ENCODE data around the gene C6orf62. TPM values are rescaled to one million over a fixed set of nuclear protein-coding genes. Genes with fewer than 3 reads are reported as not detected.
"Not testable (repeated sequence)": the region's sequence is repeated elsewhere in the genome, so short reads cannot be mapped to it uniquely, and the experiment has no call there.

C6orf62 gene
- total and polyA plus RNA-seq, 9 donors: 65.9 to 94.5 (median 88.8) TPM

DNA sequence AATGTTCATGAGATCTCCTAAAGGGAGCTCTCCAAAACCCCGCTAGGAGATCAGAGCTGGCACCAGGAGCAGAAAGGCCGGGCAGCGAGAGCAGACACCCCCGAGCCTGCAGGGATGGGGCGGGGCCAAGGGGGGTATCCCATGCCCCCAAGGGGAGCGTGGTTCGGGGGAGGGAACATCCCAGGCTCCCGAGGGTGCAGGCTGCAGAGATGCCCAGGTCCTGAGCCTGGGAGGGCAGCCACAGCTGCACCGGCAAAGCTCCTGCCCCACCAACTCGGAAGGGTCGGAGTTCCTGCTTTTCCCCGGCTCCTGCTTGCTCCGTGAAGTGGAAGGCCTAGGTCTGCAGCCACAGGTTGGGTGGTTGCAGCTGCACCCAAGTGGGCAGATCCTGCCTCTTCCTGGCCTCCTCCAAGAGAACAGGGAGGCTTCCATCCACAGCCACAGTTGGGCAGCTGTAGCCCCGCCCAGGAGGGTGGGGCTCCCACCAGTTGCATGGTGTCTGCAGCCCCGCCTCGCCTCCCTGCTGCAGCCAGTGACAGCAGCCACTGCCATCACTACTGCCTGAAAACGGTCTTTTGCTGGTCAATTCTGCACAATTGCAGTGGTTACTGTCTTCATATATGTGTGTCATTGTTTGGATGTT is 42.4 kb upstream of the C6orf62 start:
- DNase-seq: no peak
- Histone ChIP-seq H3K27me3 (ENCODE audit: control insufficient read depth, insufficient read depth, low read length) (no peaks in the 10 kb centered on the region), H3K36me3 (ENCODE audit: control insufficient read depth, insufficient read depth, low read length) (no peaks in the 10 kb centered on the region), H3K4me3 (ENCODE audit: low read length) (no peak overlapping the region), H3K9me3 (replicated peaks; ENCODE audit: control insufficient read depth, low read depth, low read length) (no peaks in the 10 kb centered on the region), H3K4me1 (ENCODE audit: control insufficient read depth, insufficient read depth, low read length) (no peaks in the 10 kb centered on the region), H3K27ac (ENCODE audit: low read length) (no peak overlapping the region)
- WGBS (ENCODE audit: insufficient coverage): 84% methylated on average over 14 of the region's 17 CpGs

- 80% methylated on average over 2 of the region's 5 CpGs for WGBS (ENCODE audit: insufficient coverage)
- Histone ChIP-seq H3K4me3 (ENCODE audit: low read length) (no peak overlapping the region), H3K36me3 (ENCODE audit: control insufficient read depth, insufficient read depth, low read length) (no peaks in the 10 kb centered on the region), H3K27ac (ENCODE audit: low read length) (no peak overlapping the region), H3K4me1 (ENCODE audit: control insufficient read depth, insufficient read depth, low read length) (no peaks in the 10 kb centered on the region), H3K9me3 (replicated peaks; ENCODE audit: control insufficient read depth, low read depth, low read length) (no peaks in the 10 kb centered on the region), H3K27me3 (ENCODE audit: control insufficient read depth, insufficient read depth, low read length) (no peaks in the 10 kb centered on the region)
- no peak for DNase-seq
Observed at GRCh38 chr6:24760210-24760609, 41.3 kb upstream of the C6orf62 start.

DNA sequence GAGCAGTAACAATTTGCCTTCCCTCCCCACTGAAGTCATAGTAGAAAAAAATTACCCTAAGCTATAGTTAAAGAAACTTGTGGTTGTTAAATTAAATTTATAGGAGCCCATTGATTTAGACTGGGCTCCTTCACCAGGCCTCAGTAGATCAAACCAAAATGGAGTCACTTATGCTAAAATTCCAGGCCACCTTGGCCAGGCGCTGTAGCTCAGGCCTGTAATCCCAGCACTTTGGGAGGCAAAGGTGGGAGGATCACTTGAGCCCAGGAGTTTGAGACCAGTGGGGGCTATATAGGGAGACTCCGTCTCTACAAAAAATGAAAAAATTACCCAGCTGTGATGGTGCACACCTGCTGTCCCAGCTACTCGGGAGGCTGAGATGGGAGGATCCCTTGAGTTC is 40.8 kb upstream of the C6orf62 start:
- WGBS (ENCODE audit: insufficient coverage): 84% methylated on average over 3 of the region's 3 CpGs
- Histone ChIP-seq H3K27ac (ENCODE audit: low read length) (no peak overlapping the region), H3K27me3 (ENCODE audit: control insufficient read depth, insufficient read depth, low read length) (no peaks in the 10 kb centered on the region), H3K36me3 (ENCODE audit: control insufficient read depth, insufficient read depth, low read length) (no peaks in the 10 kb centered on the region), H3K4me3 (ENCODE audit: low read length) (no peak overlapping the region), H3K9me3 (replicated peaks; ENCODE audit: control insufficient read depth, low read depth, low read length) (no peaks in the 10 kb centered on the region), H3K4me1 (ENCODE audit: control insufficient read depth, insufficient read depth, low read length) (no peaks in the 10 kb centered on the region)
- no peak for DNase-seq

DNA sequence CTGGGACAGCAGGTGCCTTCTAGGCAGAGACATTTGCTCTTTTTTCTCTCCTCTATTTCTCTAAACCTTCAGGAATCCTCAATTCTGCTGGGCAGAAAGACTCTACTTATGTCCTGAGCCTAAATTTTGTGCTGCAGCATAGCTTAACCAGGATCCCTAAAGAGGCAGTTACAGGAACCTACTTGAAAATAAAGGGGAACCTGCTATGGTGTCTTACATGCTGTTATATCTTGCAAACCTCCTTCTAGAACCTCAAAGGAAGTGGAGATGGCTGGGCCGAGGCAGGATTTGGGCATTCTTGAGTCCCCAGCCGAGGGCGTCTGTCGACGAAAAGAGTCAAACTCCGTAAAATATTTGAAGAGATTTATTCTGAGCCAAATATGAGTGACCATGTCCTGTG is 38.7 kb upstream of the C6orf62 start:
- WGBS (ENCODE audit: insufficient coverage): 93% methylated on average over 5 of the region's 6 CpGs
- H3K27me3 ChIP-seq (ENCODE audit: control insufficient read depth, insufficient read depth, low read length): no peaks in the 10 kb centered on the region
- DNase-seq: no peak
- no peak overlapping the region for H3K27ac ChIP-seq (ENCODE audit: low read length)
- H3K4me3 ChIP-seq (ENCODE audit: low read length): no peak overlapping the region
- H3K4me1 ChIP-seq (ENCODE audit: control insufficient read depth, insufficient read depth, low read length): no peaks in the 10 kb centered on the region
- no peaks in the 10 kb centered on the region for H3K9me3 ChIP-seq (replicated peaks; ENCODE audit: control insufficient read depth, low read depth, low read length)
- no peaks in the 10 kb centered on the region for H3K36me3 ChIP-seq (ENCODE audit: control insufficient read depth, insufficient read depth, low read length)

DNA sequence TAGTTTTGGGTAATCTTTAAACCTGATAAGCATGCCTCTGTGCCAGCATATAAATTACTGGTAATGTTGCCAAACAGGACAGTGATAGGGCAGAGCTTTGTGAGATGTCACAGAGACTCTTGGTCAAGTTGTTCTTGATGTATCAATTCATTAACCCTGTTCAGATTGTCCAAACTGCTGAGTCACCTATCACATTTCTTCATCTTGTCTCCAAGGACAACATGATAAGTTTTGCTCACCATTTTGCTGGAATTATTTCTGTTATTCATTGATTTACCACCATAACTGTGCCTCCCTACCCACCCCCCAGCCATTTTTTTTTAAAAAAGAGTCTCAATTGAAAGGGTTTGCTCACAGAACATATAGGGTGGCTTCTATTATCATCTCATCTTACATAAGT is 36.3 kb upstream of the C6orf62 start:
- DNase-seq: no peak
- Histone ChIP-seq H3K27me3 (ENCODE audit: control insufficient read depth, insufficient read depth, low read length) (no peaks in the 10 kb centered on the region), H3K36me3 (ENCODE audit: control insufficient read depth, insufficient read depth, low read length) (no peaks in the 10 kb centered on the region), H3K9me3 (replicated peaks; ENCODE audit: control insufficient read depth, low read depth, low read length) (no peaks in the 10 kb centered on the region), H3K27ac (ENCODE audit: low read length) (no peak overlapping the region), H3K4me1 (ENCODE audit: control insufficient read depth, insufficient read depth, low read length) (no peaks in the 10 kb centered on the region), H3K4me3 (ENCODE audit: low read length) (no peak overlapping the region)

- DNase-seq; H3K27ac ChIP-seq (ENCODE audit: low read length); H3K9me3 ChIP-seq (replicated peaks; ENCODE audit: control insufficient read depth, low read depth, low read length); H3K4me3 ChIP-seq (ENCODE audit: low read length); H3K27me3 ChIP-seq (ENCODE audit: control insufficient read depth, insufficient read depth, low read length); H3K36me3 ChIP-seq (ENCODE audit: control insufficient read depth, insufficient read depth, low read length); H3K4me1 ChIP-seq (ENCODE audit: control insufficient read depth, insufficient read depth, low read length): not testable (repeated sequence)
- WGBS (ENCODE audit: insufficient coverage): no CpG with 5 or more reads among the region's 4 CpGs
Observed at GRCh38 chr6:24754378-24754777, 35.4 kb upstream of the C6orf62 start.

GRCh38 chr6:24753545-24753944 is 34.6 kb upstream of the C6orf62 start:
- DNase-seq: no peak
- Histone ChIP-seq H3K27me3 (ENCODE audit: control insufficient read depth, insufficient read depth, low read length) (peaks cover 2% of the 10 kb centered on the region), H3K4me3 (ENCODE audit: low read length) (no peak overlapping the region), H3K4me1 (ENCODE audit: control insufficient read depth, insufficient read depth, low read length) (no peaks in the 10 kb centered on the region), H3K9me3 (replicated peaks; ENCODE audit: control insufficient read depth, low read depth, low read length) (no peaks in the 10 kb centered on the region), H3K36me3 (ENCODE audit: control insufficient read depth, insufficient read depth, low read length) (no peaks in the 10 kb centered on the region), H3K27ac (ENCODE audit: low read length) (no peak overlapping the region)
- no CpG with 5 or more reads among the region's 2 CpGs for WGBS (ENCODE audit: insufficient coverage)

DNA sequence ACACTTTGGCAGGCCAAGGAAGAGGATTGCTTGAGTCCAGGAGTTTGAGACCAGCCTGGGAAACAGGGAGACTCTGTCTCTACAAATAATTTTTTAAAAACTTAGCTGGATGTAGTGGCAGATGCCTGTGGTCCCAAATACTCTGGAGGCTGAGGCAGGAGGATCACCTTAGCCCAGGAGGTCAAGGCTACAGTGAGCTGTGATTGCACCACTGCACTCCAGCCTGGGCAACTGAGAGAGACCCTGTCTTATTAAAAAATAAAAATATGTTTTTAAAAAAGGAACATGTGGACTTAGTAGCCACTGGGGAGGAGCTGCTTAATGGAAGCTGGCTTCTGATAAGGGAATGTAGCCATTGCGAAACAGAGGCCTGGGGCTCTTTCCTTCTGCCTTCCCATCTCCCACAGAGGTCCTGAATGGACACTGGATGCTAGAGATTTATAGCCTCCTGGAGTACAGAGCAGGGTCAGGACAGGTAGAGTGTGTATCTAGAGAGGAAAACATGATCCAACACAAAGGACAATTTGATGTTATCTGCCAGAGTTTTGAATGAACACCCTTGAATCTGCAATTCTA is 34.1 kb upstream of the C6orf62 start:
- Histone ChIP-seq H3K9me3 (replicated peaks; ENCODE audit: control insufficient read depth, low read depth, low read length) (no peaks in the 10 kb centered on the region), H3K36me3 (ENCODE audit: control insufficient read depth, insufficient read depth, low read length) (no peaks in the 10 kb centered on the region), H3K4me3 (ENCODE audit: low read length) (no peak overlapping the region), H3K27me3 (ENCODE audit: control insufficient read depth, insufficient read depth, low read length) (peaks cover 2% of the 10 kb centered on the region), H3K4me1 (ENCODE audit: control insufficient read depth, insufficient read depth, low read length) (no peaks in the 10 kb centered on the region), H3K27ac (ENCODE audit: low read length) (no peak overlapping the region)
- DNase-seq: no peak
- WGBS (ENCODE audit: insufficient coverage): no CpG with 5 or more reads among the region's 1 CpG

- no peak overlapping the region for H3K4me3 ChIP-seq (ENCODE audit: low read length)
- H3K27ac ChIP-seq (ENCODE audit: low read length): no peak overlapping the region
- 72% methylated on average over 2 of the region's 2 CpGs for WGBS (ENCODE audit: insufficient coverage)
- DNase-seq: no peak
- no peaks in the 10 kb centered on the region for H3K9me3 ChIP-seq (replicated peaks; ENCODE audit: control insufficient read depth, low read depth, low read length)
- no peaks in the 10 kb centered on the region for H3K36me3 ChIP-seq (ENCODE audit: control insufficient read depth, insufficient read depth, low read length)
- H3K4me1 ChIP-seq (ENCODE audit: control insufficient read depth, insufficient read depth, low read length): no peaks in the 10 kb centered on the region
- peaks cover 2% of the 10 kb centered on the region for H3K27me3 ChIP-seq (ENCODE audit: control insufficient read depth, insufficient read depth, low read length)
Observed at GRCh38 chr6:24752503-24752902, 33.5 kb upstream of the C6orf62 start.

- DNase-seq; H3K9me3 ChIP-seq (replicated peaks; ENCODE audit: control insufficient read depth, low read depth, low read length); H3K27me3 ChIP-seq (ENCODE audit: control insufficient read depth, insufficient read depth, low read length); H3K36me3 ChIP-seq (ENCODE audit: control insufficient read depth, insufficient read depth, low read length); H3K4me1 ChIP-seq (ENCODE audit: control insufficient read depth, insufficient read depth, low read length); H3K27ac ChIP-seq (ENCODE audit: low read length); H3K4me3 ChIP-seq (ENCODE audit: low read length): not testable (repeated sequence)
- no CpG with 5 or more reads among the region's 3 CpGs for WGBS (ENCODE audit: insufficient coverage)
Observed at GRCh38 chr6:24750878-24751277, 31.9 kb upstream of the C6orf62 start.

DNA sequence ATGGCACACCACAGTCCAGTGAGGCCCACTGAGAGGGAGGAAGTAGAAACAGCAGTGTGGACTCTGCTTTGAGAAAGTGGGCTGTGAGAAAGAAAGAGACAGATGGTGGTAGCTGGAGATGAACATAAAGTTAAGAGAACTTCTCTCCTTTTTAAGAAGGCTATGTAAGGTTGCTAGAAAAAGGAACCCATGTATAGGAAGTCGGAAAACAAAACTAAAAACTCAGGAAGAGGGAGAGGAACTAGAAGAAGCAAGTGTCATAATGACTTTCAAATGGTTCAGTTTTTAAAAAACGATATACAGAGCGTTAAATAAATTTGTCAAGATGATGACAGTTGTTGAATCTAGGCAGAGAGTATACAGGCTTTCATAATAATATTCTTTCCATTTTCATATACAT is 30.3 kb upstream of the C6orf62 start:
- no peaks in the 10 kb centered on the region for H3K4me1 ChIP-seq (ENCODE audit: control insufficient read depth, insufficient read depth, low read length)
- H3K36me3 ChIP-seq (ENCODE audit: control insufficient read depth, insufficient read depth, low read length): no peaks in the 10 kb centered on the region
- peak; percentile 34 for DNase-seq
- no peak overlapping the region for H3K27ac ChIP-seq (ENCODE audit: low read length)
- H3K9me3 ChIP-seq (replicated peaks; ENCODE audit: control insufficient read depth, low read depth, low read length): no peaks in the 10 kb centered on the region
- peaks cover 2% of the 10 kb centered on the region for H3K27me3 ChIP-seq (ENCODE audit: control insufficient read depth, insufficient read depth, low read length)
- no CpG with 5 or more reads among the region's 3 CpGs for WGBS (ENCODE audit: insufficient coverage)
- no peak overlapping the region for H3K4me3 ChIP-seq (ENCODE audit: low read length)

Data from muscle of leg (tissue), 11 donors.